NCI-H82 (cell line): ENCODE results near the gene MAPKAP1.
A peak's percentile ranks its signal among the peaks of the same experiment; 100 is the strongest.

Source experiments
- DNase-seq: peaks from one replicate; lab custom pipeline; 2025; lab: John Stamatoyannopoulos, UW

The MAPKAP1 gene

DNA sequence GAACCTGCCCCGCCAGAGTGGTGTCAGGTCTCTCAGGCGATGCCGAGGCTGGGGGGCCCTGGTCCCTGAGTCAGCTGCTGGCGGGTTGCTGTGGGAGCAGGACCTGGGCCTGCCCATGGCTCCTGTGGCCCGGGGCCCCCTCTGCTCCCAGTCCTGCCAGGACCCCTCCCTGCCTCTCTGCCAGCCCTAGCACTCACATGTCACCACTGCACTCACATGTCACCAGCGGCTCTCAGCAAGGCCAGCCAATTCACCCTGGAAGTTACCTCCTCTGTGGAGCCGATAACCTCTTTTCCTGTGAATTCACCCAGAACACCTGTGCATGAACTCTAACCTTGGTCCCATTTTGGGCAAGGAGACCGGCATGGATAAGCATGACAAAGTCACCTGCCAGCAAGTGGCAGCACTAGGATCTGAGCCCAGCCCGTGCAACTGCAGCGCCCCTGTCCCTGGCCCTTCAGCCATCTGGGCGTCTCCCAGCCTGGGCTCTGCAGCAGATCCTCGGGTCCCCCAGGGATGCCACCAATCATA is 275.2 kb downstream of the MAPKAP1 start:
- peak; percentile 39 for DNase-seq

- DNase-seq = no peak
Measured at GRCh38 chr9:125431012-125431305, 276.0 kb downstream of the MAPKAP1 start.

DNA sequence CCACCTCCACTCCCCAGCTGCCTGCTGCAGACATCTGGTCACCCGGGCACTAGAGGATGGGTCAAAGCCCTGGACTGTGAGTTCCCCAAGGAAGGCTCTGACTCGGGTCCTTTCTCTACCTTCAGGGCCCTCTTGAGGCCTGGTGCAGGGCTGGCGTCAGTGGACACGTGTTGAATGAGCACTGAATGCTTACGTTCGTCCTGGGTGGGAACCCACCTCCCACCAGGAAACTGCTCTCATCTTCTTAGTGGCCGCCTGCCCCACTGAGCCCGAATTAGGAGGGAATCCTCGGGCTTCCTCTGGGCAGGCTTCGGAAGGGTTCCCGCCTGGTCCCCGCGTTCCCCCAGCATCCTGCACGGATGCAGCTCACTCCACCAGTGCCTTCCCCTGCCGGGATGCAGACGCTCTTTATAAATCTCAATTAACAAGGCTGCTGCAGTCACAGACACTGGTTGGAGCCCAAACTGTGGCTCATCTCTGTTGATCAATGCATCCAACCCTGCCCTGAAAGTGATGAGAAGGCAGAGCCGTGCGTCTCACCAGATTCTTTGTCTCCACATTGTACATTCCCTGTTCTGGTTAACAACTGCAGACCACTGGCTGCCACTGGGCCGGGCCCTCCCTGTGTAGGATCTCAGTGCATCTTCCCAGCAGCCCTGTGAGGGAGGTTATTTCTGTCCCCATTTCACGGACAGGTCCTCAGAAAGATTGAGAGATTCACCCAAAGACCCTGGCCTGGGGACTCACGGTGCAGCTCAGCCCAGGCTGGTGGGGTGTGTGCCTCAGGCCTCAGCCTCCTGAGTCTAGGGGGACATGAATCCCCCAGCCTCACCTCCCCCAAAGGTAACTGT is 276.6 kb downstream of the MAPKAP1 start:
- no peak for DNase-seq

- DNase-seq = no peak
Measured at GRCh38 chr9:125429476-125430160, 277.4 kb downstream of the MAPKAP1 start.

GRCh38 chr9:125428902-125429467 is 278.0 kb downstream of the MAPKAP1 start:
- peak; percentile 82 for DNase-seq

GRCh38 chr9:125428060-125428901 is 278.7 kb downstream of the MAPKAP1 start:
- peak; percentile 90 for DNase-seq

- no peak for DNase-seq
Measured at GRCh38 chr9:125427556-125427955, 279.5 kb downstream of the MAPKAP1 start.

DNA sequence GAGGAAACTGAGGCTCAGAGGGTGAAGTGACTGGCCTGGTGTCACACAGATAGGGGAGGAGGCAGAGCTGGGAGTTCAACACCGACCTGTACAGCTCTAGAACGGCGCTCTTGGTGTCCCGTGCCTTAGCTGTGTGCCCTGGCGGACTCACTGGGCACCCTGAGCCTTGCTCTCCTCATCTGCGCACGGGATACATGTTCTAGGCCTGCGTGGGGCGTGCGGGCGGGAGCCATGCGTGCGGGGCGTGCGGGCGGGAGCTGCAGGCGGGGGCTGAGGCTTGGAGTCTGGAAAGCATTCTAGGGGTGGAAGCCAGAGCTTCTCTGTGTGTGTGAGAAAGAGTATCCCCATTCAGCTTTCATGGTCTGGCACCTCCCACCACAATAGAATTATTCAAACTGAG is 280.1 kb downstream of the MAPKAP1 start:
- no peak for DNase-seq

DNA sequence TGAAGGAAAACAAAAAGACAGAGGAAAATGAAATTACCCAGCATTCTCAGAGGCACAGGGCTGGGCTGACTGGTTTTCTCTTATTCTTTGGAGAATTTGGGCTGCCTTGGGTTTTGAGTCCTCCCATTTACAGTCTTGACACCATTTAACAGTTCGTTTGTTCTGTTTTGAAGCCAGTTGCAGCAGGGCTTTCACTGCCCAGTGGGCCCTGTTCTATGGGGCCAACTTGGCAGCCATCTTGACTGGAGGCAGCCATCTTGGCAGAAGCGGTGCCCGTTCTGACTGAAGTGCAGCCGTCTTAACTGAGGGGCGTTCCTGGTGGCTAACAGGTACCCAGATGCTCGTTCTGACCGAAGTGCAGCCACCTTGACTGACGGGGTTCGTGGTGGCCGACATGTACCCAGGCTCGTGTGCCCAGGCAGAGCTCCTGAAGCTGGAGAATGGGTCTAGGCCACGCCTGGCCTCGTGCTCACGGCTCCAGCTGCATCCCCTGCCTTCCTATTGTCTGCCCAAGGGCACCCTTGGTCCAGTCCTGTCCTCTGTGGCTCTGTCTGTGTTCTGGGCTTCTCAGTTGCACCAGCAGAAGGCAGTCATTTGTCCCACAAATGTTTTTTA is 281.0 kb downstream of the MAPKAP1 start:
- DNase-seq = no peak

GRCh38 chr9:125425170-125425897 is 281.7 kb downstream of the MAPKAP1 start:
- DNase-seq = no peak

- DNase-seq = no peak
Measured at GRCh38 chr9:125423964-125424363, 283.0 kb downstream of the MAPKAP1 start.

DNA sequence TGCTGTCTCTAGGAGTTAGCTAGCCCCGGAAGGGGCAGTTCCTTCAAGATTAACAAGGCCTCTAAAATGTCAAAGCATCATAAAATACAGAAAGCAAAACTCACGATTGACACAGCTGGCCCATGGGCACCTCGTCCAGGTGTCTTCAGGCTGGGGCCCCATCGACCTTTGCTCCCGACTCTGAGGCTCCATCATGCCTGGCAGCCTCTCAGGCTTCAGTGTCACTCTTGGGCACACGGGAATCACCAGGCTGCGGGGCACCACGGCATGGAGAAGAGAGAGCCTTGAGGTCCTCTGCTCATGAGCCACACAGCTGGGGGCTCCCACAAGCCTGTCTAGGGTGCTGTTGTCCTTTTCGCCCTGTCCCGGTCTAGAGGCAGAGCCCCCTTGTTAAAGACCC is 284.2 kb downstream of the MAPKAP1 start:
- DNase-seq = no peak

GRCh38 chr9:125421591-125422181 is 285.3 kb downstream of the MAPKAP1 start:
- DNase-seq = no peak

- DNase-seq = no peak
Measured at GRCh38 chr9:125421166-125421565, 285.8 kb downstream of the MAPKAP1 start.

GRCh38 chr9:125418404-125418803 is 288.6 kb downstream of the MAPKAP1 start:
- no peak for DNase-seq

- no peak for DNase-seq
Measured at GRCh38 chr9:125416517-125416916, 290.5 kb downstream of the MAPKAP1 start.

DNA sequence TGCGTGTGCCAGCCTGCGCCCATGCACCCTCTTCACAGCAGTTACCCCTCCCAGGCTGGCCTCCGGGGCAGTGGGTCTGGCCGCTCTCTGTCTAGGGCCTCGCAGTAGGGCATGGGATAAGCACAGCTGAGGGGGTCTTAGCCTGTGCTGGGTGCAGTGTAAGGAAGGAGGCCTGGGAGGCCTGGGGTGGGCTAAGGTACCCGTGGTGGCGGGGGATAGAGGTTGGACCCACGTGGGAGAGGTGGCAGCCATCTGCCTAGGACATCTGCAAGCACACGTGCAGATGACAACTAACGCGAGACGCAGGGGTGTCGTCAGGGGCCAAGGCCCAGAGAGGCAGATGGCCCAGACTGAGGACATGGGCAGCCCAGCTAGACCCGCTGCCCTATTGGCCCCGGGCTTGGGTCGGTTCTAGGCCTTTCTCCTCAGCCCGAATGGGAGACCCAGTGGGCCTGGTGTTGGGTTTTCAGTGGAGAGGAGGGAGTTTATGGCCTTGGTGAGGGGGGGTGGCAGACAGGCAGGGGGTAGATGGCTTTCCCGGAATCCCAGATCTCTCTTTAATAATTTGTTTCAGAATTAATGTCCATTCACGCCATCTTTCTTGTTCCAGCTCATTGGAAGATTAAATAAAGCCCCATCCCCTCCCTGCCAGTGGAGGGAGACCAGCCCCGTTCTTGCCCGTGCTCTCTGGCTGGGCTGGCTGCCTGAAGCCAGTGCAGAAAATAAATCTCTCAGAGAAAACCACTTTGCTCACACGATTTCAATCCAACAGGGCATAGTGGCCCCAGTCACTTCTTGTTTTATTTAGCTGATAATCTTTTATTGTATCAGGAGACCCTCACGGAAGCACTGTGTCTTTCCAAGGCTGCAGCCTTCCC is 291.2 kb downstream of the MAPKAP1 start:
- peak; percentile 35 for DNase-seq

- no peak for DNase-seq
Measured at GRCh38 chr9:125413579-125413978, 293.4 kb downstream of the MAPKAP1 start.

DNA sequence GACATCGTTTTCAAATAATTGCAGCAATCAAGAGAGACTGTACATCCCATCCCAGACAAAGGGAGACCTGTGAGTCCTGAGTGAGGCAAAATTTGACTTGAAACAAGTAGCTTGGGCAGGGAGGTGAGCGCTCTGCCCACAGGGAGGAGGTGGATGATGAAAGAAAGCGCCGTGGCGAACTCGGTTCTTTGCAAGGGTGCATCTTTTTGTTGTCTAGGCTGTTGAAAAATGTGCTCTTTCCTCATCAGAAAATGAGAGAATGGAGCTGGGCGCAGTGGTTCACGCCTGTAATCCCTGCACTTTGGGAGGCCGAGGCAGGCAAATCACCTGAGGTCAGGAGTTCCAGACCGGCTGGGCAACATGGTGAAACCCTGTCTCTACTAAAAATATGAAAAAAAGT is 294.8 kb downstream of the MAPKAP1 start:
- no peak for DNase-seq
